ENCODE results near the gene ZBTB26.
"Not testable (repeated sequence)": the region's sequence is repeated elsewhere in the genome, so short reads cannot be mapped to it uniquely, and the experiment has no call there.

ZBTB26 gene

GRCh38 chr9:122912671-122912963, 18.7 kb downstream of the ZBTB26 start:
- no peak for TF ChIP-seq CTCF (IDR thresholded peaks at IDR 0.05; ENCODE audit: low read depth, low read length, missing control alignments)
- peak overlapping the region; percentile 59 for H3K4me3 ChIP-seq (ENCODE audit: low read depth, low read length)
- in situ Hi-C loops (cut with HindIII; ENCODE audit: low sequenced_read_pairs): no loop called here
- no peak for DNase-seq (ENCODE audit: low read depth)

GRCh38 chr9:122906122-122906521, 25.2 kb downstream of the ZBTB26 start:
- H3K4me3 ChIP-seq (ENCODE audit: low read depth, low read length); DNase-seq (ENCODE audit: low read depth); in situ Hi-C loops (cut with HindIII; ENCODE audit: low sequenced_read_pairs): not testable (repeated sequence)

GRCh38 chr9:122904823-122905710, 26.2 kb downstream of the ZBTB26 start, which contains the start of gene RC3H2:
RC3H2 (minus strand) TSS chr9:122905359; CDS start chr9:122897509, 7,850 bp downstream.
- H3K4me3 ChIP-seq (ENCODE audit: low read depth, low read length): peak within 1 kb of the TSS; percentile 86
- no peak for TF ChIP-seq CTCF (IDR thresholded peaks at IDR 0.05; ENCODE audit: low read depth, low read length, missing control alignments)
- in situ Hi-C loops (cut with HindIII; ENCODE audit: low sequenced_read_pairs): no loop called here
- DNase-seq (ENCODE audit: low read depth): peak; percentile 100

GRCh38 chr9:122904466-122904822, 26.9 kb downstream of the ZBTB26 start:
- no peak for TF ChIP-seq CTCF (IDR thresholded peaks at IDR 0.05; ENCODE audit: low read depth, low read length, missing control alignments)
- in situ Hi-C loops (cut with HindIII; ENCODE audit: low sequenced_read_pairs): no loop called here
- peak overlapping the region; percentile 86 for H3K4me3 ChIP-seq (ENCODE audit: low read depth, low read length)
- no peak for DNase-seq (ENCODE audit: low read depth)

- no peak overlapping the region for H3K4me3 ChIP-seq (ENCODE audit: low read depth, low read length)
- DNase-seq (ENCODE audit: low read depth): no peak
- in situ Hi-C loops (cut with HindIII; ENCODE audit: low sequenced_read_pairs): no loop called here
- TF ChIP-seq CTCF (IDR thresholded peaks at IDR 0.05; ENCODE audit: low read depth, low read length, missing control alignments): no peak
Measured at GRCh38 chr9:122900791-122901190, 30.5 kb downstream of the ZBTB26 start.

- no peak overlapping the region for H3K4me3 ChIP-seq (ENCODE audit: low read depth, low read length)
- TF ChIP-seq CTCF (IDR thresholded peaks at IDR 0.05; ENCODE audit: low read depth, low read length, missing control alignments): no peak
- in situ Hi-C loops (cut with HindIII; ENCODE audit: low sequenced_read_pairs): no loop called here
- no peak for DNase-seq (ENCODE audit: low read depth)
Measured at GRCh38 chr9:122897969-122898368, 33.3 kb downstream of the ZBTB26 start.

- TF ChIP-seq CTCF (IDR thresholded peaks at IDR 0.05; ENCODE audit: low read depth, low read length, missing control alignments): no peak
- in situ Hi-C loops (cut with HindIII; ENCODE audit: low sequenced_read_pairs): no loop called here
- no peak overlapping the region for H3K4me3 ChIP-seq (ENCODE audit: low read depth, low read length)
- no peak for DNase-seq (ENCODE audit: low read depth)
Measured at GRCh38 chr9:122888480-122888879, 42.8 kb downstream of the ZBTB26 start.
